Posterior vena cava (tissue), 2 donors: ENCODE measurements around the gene LPIN1. TPM values are rescaled to one million over a fixed set of nuclear protein-coding genes. Genes with fewer than 3 reads are reported as not detected.
A peak's percentile ranks its signal among the peaks of the same experiment; 100 is the strongest.

ENCODE experiments used
- DNase-seq: peaks from one replicate; pipeline ENCODE4 v3.0.0-alpha.2; 2020; ENCODE audit warnings: low spot score
- intact Hi-C, 2 donors: fragments of 100-400 bp; cut with DNase I; formaldehyde crosslinking; loops; one replicate each; pipeline versions ENCODE4 v1.14.1 to v1.14.2; 2022 to 2023
- total RNA-seq, 2 donors: library from RNA; stranded (reverse); fragmentation: NEBNext Ultra II Directional; extraction: Animal tissue kit (Norgen Biotek cat#: 25700); gene quantifications; one replicate each; pipeline ENCODE4 v1.2.1, GENCODE V29; 2021
- donor health status: DM: yes; HTN: yes; CAD: no.
- donor health status: DM: yes; HTN: yes; CAD: no.

The LPIN1 gene
- total RNA-seq, 2 donors from 2014 or later = 24.2 to 26.8 TPM

GRCh38 chr2:11777066-11777782 is 30.8 kb downstream of the LPIN1 start:
- intact Hi-C loops = loop anchor here (5.0 kb wide), 3 partner anchors 85 to 310 kb away; partner anchors contain the start of gene E2F6 (in 1 of the 2)
- peak; percentile 74 for DNase-seq

- intact Hi-C loops = loop anchor here (2.0 to 5.0 kb wide), 4 partner anchors 85 to 311 kb away; partner anchors contain the start of gene E2F6 (in 1 of the 2)
- no peak for DNase-seq
Measured at GRCh38 chr2:11777886-11778415, 31.5 kb downstream of the LPIN1 start.

- intact Hi-C loops = loop anchor here (2.0 to 5.0 kb wide), 4 partner anchors 86 to 311 kb away; partner anchors contain the start of gene E2F6 (in 1 of the 2)
- no peak for DNase-seq
Measured at GRCh38 chr2:11778416-11778815, 32.0 kb downstream of the LPIN1 start.

GRCh38 chr2:11778923-11779757 is 32.7 kb downstream of the LPIN1 start:
- intact Hi-C loops = loop anchor here (2.0 to 5.0 kb wide), 4 partner anchors 86 to 312 kb away; partner anchors contain the start of gene E2F6 (in 1 of the 2)
- DNase-seq = peak; percentile 93

- intact Hi-C loops = no loop called here
Measured at GRCh38 chr2:11781602-11782001, 35.2 kb downstream of the LPIN1 start.

GRCh38 chr2:11784280-11784679 is 37.8 kb downstream of the LPIN1 start:
- peak; percentile 51 for DNase-seq
- intact Hi-C loops = no loop called here

More at GRCh38 chr2:11781602-11782001, 35.2 kb downstream of the LPIN1 start:
- no peak for DNase-seq

- intact Hi-C loops = no loop called here
- peak; percentile 82 for DNase-seq
Measured at GRCh38 chr2:11784747-11785610, 38.5 kb downstream of the LPIN1 start.

GRCh38 chr2:11785611-11785940 is 39.1 kb downstream of the LPIN1 start:
- no peak for DNase-seq
- intact Hi-C loops = no loop called here

- DNase-seq = no peak
- intact Hi-C loops = no loop called here
Measured at GRCh38 chr2:11786191-11786590, 39.8 kb downstream of the LPIN1 start.

- intact Hi-C loops = no loop called here
- DNase-seq = no peak
Measured at GRCh38 chr2:11786592-11786991, 40.2 kb downstream of the LPIN1 start.

GRCh38 chr2:11787991-11788390 is 41.6 kb downstream of the LPIN1 start:
- intact Hi-C loops = no loop called here
- DNase-seq = no peak

- no peak for DNase-seq
- intact Hi-C loops = no loop called here
Measured at GRCh38 chr2:11788461-11789124, 42.2 kb downstream of the LPIN1 start.

- DNase-seq = no peak
- intact Hi-C loops = no loop called here
Measured at GRCh38 chr2:11789243-11789642, 42.8 kb downstream of the LPIN1 start.

GRCh38 chr2:11790228-11790627 is 43.8 kb downstream of the LPIN1 start:
- DNase-seq = no peak
- intact Hi-C loops = no loop called here

GRCh38 chr2:11795590-11795989 is 49.2 kb downstream of the LPIN1 start:
- intact Hi-C loops = no loop called here
- DNase-seq = no peak

GRCh38 chr2:11796190-11797171 is 50.0 kb downstream of the LPIN1 start:
- intact Hi-C loops = no loop called here
- no peak for DNase-seq

- intact Hi-C loops = no loop called here
- no peak for DNase-seq
Measured at GRCh38 chr2:11797846-11798245, 51.4 kb downstream of the LPIN1 start.
